HepG2 (cell line): Measurements from ENCODE around the gene SIGLEC6. TPM values are rescaled to one million over a fixed set of nuclear protein-coding genes. Genes with fewer than 3 reads are reported as not detected.

Source experiments
- BRF2 ChIP-seq: sonication (generic); formaldehyde crosslinking; IDR thresholded peaks from 2 replicates; pipeline ENCODE4 v1.8.1; 2022; ENCODE audit warnings: mild to moderate bottlenecking, missing genetic modification reagents
- FOSL1 ChIP-seq: sonication (generic); formaldehyde crosslinking; IDR thresholded peaks from 2 replicates; pipeline ENCODE4 v1.9.0; 2021; ENCODE audit warnings: missing genetic modification reagents, borderline replicate concordance
- GABPA ChIP-seq, 2 experiments: IDR thresholded peaks; 2 replicates each; pipeline ENCODE4 v1.6.1; 2011 to 2016; ENCODE audit warnings: low read depth in 2 of 2, low read length in 1 of 2, missing biosample characterization in 1 of 2, missing genetic modification characterization in 1 of 2
- HNF4G ChIP-seq, 2 experiments: sonication (generic) in 1 of 2; formaldehyde crosslinking in 1 of 2; IDR thresholded peaks; 2 replicates each; pipeline versions ENCODE4 v1.4.0 to v1.6.1; 2011 to 2020; ENCODE audit warnings: borderline replicate concordance in 2 of 2, low read depth in 2 of 2, mild to moderate bottlenecking in 2 of 2, low read length in 1 of 2, missing genetic modification reagents in 1 of 2, moderate library complexity in 1 of 2
- KAT2B ChIP-seq: fragments of 150-350 bp; IDR thresholded peaks from 2 replicates; pipeline ENCODE4 v1.6.1; 2014; ENCODE audit warnings: low read depth, low read length, borderline replicate concordance
- KLF16 ChIP-seq, 2 experiments: sonication (generic) in 1 of 2; formaldehyde crosslinking in 1 of 2; IDR thresholded peaks; 2 replicates each; pipeline versions ENCODE4 v1.6.1 to v1.8.0; 2016 to 2023; ENCODE audit warnings: missing genetic modification reagents in 2 of 2, missing compliant biosample characterization in 1 of 2
- LCORL ChIP-seq, 2 experiments: fragments of 450-650 bp in 1 of 2; sonication (generic) in 1 of 2; formaldehyde crosslinking in 1 of 2; IDR thresholded peaks; 2 replicates each; pipeline versions ENCODE4 v1.5.0 to v1.6.1; 2017 to 2020; ENCODE audit warnings: antibody characterized with exemption in 1 of 2, missing genetic modification reagents in 1 of 2
- MED8 ChIP-seq: sonication (generic); formaldehyde crosslinking; IDR thresholded peaks from 2 replicates; pipeline ENCODE4 v1.8.1; 2023; ENCODE audit warnings: mild to moderate bottlenecking, missing genetic modification reagents; ENCODE audit not compliant: insufficient replicate concordance
- MEIS1 ChIP-seq: sonication (generic); formaldehyde crosslinking; IDR thresholded peaks from 2 replicates; pipeline ENCODE4 v1.9.0; 2021; ENCODE audit warnings: mild to moderate bottlenecking, missing genetic modification reagents, moderate library complexity, borderline replicate concordance
- NR3C1 ChIP-seq: sonication (generic); formaldehyde crosslinking; IDR thresholded peaks from 2 replicates; pipeline ENCODE4 v1.4.0; 2020; ENCODE audit warnings: missing genetic modification reagents
- RAD21 ChIP-seq: fragments of 450-650 bp; formaldehyde crosslinking; IDR thresholded peaks from 2 replicates; pipeline ENCODE4 v1.5.0; 2020; ENCODE audit warnings: mild to moderate bottlenecking
- RARG ChIP-seq: sonication (generic); formaldehyde crosslinking; IDR thresholded peaks from 2 replicates; pipeline ENCODE4 v1.4.0; 2020; ENCODE audit warnings: low read depth, mild to moderate bottlenecking, missing genetic modification reagents
- SRF ChIP-seq: IDR thresholded peaks from 2 replicates; pipeline ENCODE4 v1.6.1; 2011; ENCODE audit warnings: mild to moderate bottlenecking, low read depth, low read length, moderate library complexity
- TRIM24 ChIP-seq: sonication (generic); formaldehyde crosslinking; IDR thresholded peaks from 2 replicates; pipeline ENCODE4 v1.8.0; 2022; ENCODE audit warnings: mild to moderate bottlenecking, missing genetic modification reagents
- YY1 ChIP-seq: IDR thresholded peaks from 2 replicates; pipeline ENCODE4 v1.6.1; 2011; ENCODE audit warnings: low read length, low read depth, moderate library complexity, mild to moderate bottlenecking; ENCODE audit not compliant: insufficient read depth, insufficient replicate concordance
- ZBTB3 ChIP-seq: sonication (generic); formaldehyde crosslinking; IDR thresholded peaks from 2 replicates; pipeline ENCODE4 v1.4.0; 2020; ENCODE audit warnings: low read depth, mild to moderate bottlenecking, moderate library complexity, missing genetic modification reagents, borderline replicate concordance
- ZNF333 ChIP-seq: sonication (generic); formaldehyde crosslinking; IDR thresholded peaks from 2 replicates; pipeline ENCODE4 v1.4.0; 2020; ENCODE audit warnings: mild to moderate bottlenecking, missing genetic modification reagents, borderline replicate concordance
- ZNF761 ChIP-seq: sonication (generic); formaldehyde crosslinking; conservative IDR thresholded peaks from 2 replicates; pipeline ENCODE4 v1.4.0; 2020; ENCODE audit warnings: mild to moderate bottlenecking, missing genetic modification reagents
- ZNF792 ChIP-seq: IDR thresholded peaks from 2 replicates; pipeline ENCODE4 v1.6.1; 2016
- polyA plus RNA-seq, 8 experiments: library from polyadenylated mRNA; depleted of rRNA in 3 of 8; stranded (reverse) in 7 of 8; unstranded in 1 of 8; fragments of >200 nt; fragmentation: Illumina TruSeq in 4 of 8; extraction: Trizol in 4 of 8; gene quantifications; 2 replicates each; pipeline versions ENCODE4 v1.2.1 to v1.2.3, GENCODE V29; 2011 to 2016; ENCODE audit warnings: low read depth in 4 of 8, missing spikeins in 1 of 8, mixed read lengths in 1 of 8; ENCODE audit not compliant: insufficient read depth in 1 of 8
- total RNA-seq, 5 experiments: library from RNA; depleted of rRNA; stranded (reverse); fragments of >200 nt; fragmentation: Illumina TruSeq; extraction: Trizol; gene quantifications; 2 replicates each; pipeline ENCODE4 v1.2.3, GENCODE V29; 2016; ENCODE audit warnings: low read depth in 1 of 5
- TF ChIP-seq, protein P1 (sequence below): sonication (generic); formaldehyde crosslinking; IDR thresholded peaks from 2 replicates; pipeline ENCODE4 v1.4.0; 2020; ENCODE audit warnings: mild to moderate bottlenecking, low read depth, missing genetic modification reagents
- TF ChIP-seq, protein P2 (sequence below): IDR thresholded peaks from 2 replicates; pipeline ENCODE4 v1.6.1; 2012; ENCODE audit warnings: low read length, improper control_type of control experiment

The SIGLEC6 gene
- total and polyA plus RNA-seq, 2 of the 13 experiments (the other 11 are each of a cell fraction or from before 2014, with no cell fraction given) = not detected

GRCh38 chr19:51552996-51553725 is 21.7 kb upstream of the SIGLEC6 start (continued):
- TF ChIP-seq GABPA (IDR thresholded peaks at IDR 0.05; ENCODE audit: low read depth, low read length) = no peak
- no peak for TF ChIP-seq GABPA (CRISPR knock-in tag; IDR thresholded peaks at IDR 0.05; ENCODE audit: low read depth)
- TF ChIP-seq MEIS1 (CRISPR knock-in tag) = no peak
- TF ChIP-seq FOSL1 = peak; percentile 52; the same call in 1 of the 2 replicates
- peak; percentile 80; the same call in 1 of the 2 replicates for TF ChIP-seq ZNF792
- TF ChIP-seq MED8 (CRISPR knock-in tag) = no peak
- TF ChIP-seq, protein P1, sequence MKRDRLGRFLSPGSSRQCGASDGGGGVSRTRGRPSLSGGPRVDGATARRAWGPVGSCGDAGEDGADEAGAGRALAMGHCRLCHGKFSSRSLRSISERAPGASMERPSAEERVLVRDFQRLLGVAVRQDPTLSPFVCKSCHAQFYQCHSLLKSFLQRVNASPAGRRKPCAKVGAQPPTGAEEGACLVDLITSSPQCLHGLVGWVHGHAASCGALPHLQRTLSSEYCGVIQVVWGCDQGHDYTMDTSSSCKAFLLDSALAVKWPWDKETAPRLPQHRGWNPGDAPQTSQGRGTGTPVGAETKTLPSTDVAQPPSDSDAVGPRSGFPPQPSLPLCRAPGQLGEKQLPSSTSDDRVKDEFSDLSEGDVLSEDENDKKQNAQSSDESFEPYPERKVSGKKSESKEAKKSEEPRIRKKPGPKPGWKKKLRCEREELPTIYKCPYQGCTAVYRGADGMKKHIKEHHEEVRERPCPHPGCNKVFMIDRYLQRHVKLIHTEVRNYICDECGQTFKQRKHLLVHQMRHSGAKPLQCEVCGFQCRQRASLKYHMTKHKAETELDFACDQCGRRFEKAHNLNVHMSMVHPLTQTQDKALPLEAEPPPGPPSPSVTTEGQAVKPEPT (CRISPR knock-in tag) = no peak
- no peak; the same call in 1 of the 2 replicates for TF ChIP-seq ZNF333
- no peak for TF ChIP-seq RAD21 (CRISPR knock-in tag)
- TF ChIP-seq, protein P2, sequence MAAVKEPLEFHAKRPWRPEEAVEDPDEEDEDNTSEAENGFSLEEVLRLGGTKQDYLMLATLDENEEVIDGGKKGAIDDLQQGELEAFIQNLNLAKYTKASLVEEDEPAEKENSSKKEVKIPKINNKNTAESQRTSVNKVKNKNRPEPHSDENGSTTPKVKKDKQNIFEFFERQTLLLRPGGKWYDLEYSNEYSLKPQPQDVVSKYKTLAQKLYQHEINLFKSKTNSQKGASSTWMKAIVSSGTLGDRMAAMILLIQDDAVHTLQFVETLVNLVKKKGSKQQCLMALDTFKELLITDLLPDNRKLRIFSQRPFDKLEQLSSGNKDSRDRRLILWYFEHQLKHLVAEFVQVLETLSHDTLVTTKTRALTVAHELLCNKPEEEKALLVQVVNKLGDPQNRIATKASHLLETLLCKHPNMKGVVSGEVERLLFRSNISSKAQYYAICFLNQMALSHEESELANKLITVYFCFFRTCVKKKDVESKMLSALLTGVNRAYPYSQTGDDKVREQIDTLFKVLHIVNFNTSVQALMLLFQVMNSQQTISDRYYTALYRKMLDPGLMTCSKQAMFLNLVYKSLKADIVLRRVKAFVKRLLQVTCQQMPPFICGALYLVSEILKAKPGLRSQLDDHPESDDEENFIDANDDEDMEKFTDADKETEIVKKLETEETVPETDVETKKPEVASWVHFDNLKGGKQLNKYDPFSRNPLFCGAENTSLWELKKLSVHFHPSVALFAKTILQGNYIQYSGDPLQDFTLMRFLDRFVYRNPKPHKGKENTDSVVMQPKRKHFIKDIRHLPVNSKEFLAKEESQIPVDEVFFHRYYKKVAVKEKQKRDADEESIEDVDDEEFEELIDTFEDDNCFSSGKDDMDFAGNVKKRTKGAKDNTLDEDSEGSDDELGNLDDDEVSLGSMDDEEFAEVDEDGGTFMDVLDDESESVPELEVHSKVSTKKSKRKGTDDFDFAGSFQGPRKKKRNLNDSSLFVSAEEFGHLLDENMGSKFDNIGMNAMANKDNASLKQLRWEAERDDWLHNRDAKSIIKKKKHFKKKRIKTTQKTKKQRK = no peak
- no peak for TF ChIP-seq NR3C1
- TF ChIP-seq RARG = no peak
- TF ChIP-seq ZBTB3 (CRISPR knock-in tag) = no peak
- TF ChIP-seq KLF16 (CRISPR knock-in tag; IDR thresholded peaks at IDR 0.05) = peak in 1 of 2 experiments; percentile 85; a peak in 2 of 4 replicates
- TF ChIP-seq TRIM24 (CRISPR knock-in tag) = no peak
- TF ChIP-seq ZNF761 (CRISPR knock-in tag) = no peak
- no peak for TF ChIP-seq BRF2 (CRISPR knock-in tag)
- TF ChIP-seq LCORL (IDR thresholded peaks at IDR 0.05) = no peak
- no peak for TF ChIP-seq LCORL (CRISPR knock-in tag; IDR thresholded peaks at IDR 0.05)
- TF ChIP-seq YY1 = no peak
- no peak for TF ChIP-seq HNF4G (IDR thresholded peaks at IDR 0.05; ENCODE audit: borderline replicate concordance, low read depth, low read length)
- TF ChIP-seq HNF4G (CRISPR knock-in tag; IDR thresholded peaks at IDR 0.05; ENCODE audit: borderline replicate concordance, low read depth) = no peak
- TF ChIP-seq SRF = no peak
- TF ChIP-seq KAT2B = no peak
